Ectodermal cell (in vitro differentiated cells): ENCODE measurements around the gene DDAH2.

Experiments used
- H3K27ac ChIP-seq: 2 replicates; pipeline ENCODE4 v1.7.0; 2013; ENCODE audit warnings: mild to moderate bottlenecking, low read depth, low read length; ENCODE audit not compliant: insufficient read depth, poor library complexity, severe bottlenecking
- H3K27me3 ChIP-seq: 2 replicates; pipeline ENCODE4 v1.7.0; 2013; ENCODE audit warnings: mild to moderate bottlenecking, low read length; ENCODE audit not compliant: insufficient read depth, control insufficient read depth, poor library complexity, severe bottlenecking
- H3K36me3 ChIP-seq: one replicate; pipeline ENCODE4 v1.7.0; 2013; ENCODE audit warnings: low read length; ENCODE audit not compliant: control insufficient read depth, insufficient read depth
- H3K4me1 ChIP-seq: one replicate; pipeline ENCODE4 v1.7.0; 2013; ENCODE audit warnings: low read length; ENCODE audit not compliant: control insufficient read depth, insufficient read depth
- H3K4me3 ChIP-seq: 2 replicates; pipeline ENCODE4 v1.7.0; 2013; ENCODE audit warnings: low read depth, low read length, control low read depth; ENCODE audit not compliant: insufficient read depth
- H3K9me3 ChIP-seq: 2 replicates; pipeline ENCODE4 v1.7.0; 2013; ENCODE audit warnings: mild to moderate bottlenecking, low read length, moderate library complexity; ENCODE audit not compliant: control insufficient read depth
- WGBS, 2 experiments: methylation state at CpG; one replicate each; pipeline ENCODE4 v1.1.7; 2013; ENCODE audit warnings: missing lambda C conversion rate in 2 of 2; 5-methylcytosine and 5-hydroxymethylcytosine counted together

DDAH2 gene

DNA sequence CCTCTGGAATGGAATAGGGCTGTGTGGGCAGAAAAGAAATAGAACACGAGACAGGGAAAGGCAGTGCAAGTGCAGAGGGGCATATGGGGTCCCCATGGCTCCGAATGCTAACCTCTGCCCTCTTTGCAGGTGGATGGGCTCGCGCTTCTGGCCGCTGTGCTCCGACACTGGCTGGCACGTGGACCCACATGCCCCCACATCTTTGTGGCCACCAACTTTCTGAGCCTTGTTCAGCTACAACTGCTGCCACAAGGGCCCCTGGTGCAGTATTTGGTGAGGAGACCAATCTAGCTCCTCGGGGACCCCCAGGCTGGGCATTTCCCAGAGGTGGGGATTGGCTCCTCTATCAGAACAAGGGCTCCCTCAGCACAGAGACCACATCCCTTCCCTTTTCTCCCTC lies 32.2 kb upstream of the DDAH2 start:
- Histone ChIP-seq H3K4me1 (peaks cover 22% of the 10 kb centered on the region), H3K4me3 (no peak overlapping the region), H3K9me3 (no peaks in the 10 kb centered on the region), H3K36me3 (peaks cover 5% of the 10 kb centered on the region), H3K27me3 (no peaks in the 10 kb centered on the region), H3K27ac (no peak overlapping the region)
- WGBS, 2 experiments: 96% methylated on average over 8 of the region's 8 CpGs

- no peak overlapping the region for H3K27ac ChIP-seq
- H3K4me1 ChIP-seq: peaks cover 16% of the 10 kb centered on the region
- H3K4me3 ChIP-seq: no peak overlapping the region
- H3K27me3 ChIP-seq: no peaks in the 10 kb centered on the region
- peaks cover 5% of the 10 kb centered on the region for H3K36me3 ChIP-seq
- WGBS, 2 experiments: 93 to 95% methylated on average over 5 of the region's 5 CpGs
- no peaks in the 10 kb centered on the region for H3K9me3 ChIP-seq
Observed at GRCh38 chr6:31760790-31761189, 31.7 kb upstream of the DDAH2 start.

DNA sequence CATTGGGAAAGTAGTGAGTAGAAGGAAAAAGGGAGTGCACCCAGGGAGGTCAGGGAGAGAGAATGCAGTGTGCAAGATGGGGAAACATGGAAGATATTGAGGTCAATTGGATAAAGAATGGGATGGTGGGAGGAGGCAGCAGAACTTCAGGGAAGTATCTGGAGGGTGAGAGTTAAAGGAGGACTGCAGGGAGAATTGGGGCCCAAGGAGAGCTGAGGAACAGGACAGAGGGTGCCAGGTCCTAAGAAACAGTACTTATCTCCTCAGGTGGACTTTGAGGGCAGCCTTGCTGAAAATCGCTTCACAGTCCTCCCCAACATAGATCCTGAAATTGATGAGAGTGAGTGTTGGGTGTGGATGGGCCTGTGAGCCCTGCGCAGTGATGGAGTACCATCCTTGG lies 29.2 kb upstream of the DDAH2 start:
- no peak overlapping the region for H3K27ac ChIP-seq
- no peak overlapping the region for H3K4me3 ChIP-seq
- WGBS, 2 experiments: 95 to 96% methylated on average over 2 of the region's 2 CpGs
- no peaks in the 10 kb centered on the region for H3K9me3 ChIP-seq
- H3K27me3 ChIP-seq: no peaks in the 10 kb centered on the region
- H3K4me1 ChIP-seq: peaks cover 7% of the 10 kb centered on the region
- peaks cover 5% of the 10 kb centered on the region for H3K36me3 ChIP-seq

DNA sequence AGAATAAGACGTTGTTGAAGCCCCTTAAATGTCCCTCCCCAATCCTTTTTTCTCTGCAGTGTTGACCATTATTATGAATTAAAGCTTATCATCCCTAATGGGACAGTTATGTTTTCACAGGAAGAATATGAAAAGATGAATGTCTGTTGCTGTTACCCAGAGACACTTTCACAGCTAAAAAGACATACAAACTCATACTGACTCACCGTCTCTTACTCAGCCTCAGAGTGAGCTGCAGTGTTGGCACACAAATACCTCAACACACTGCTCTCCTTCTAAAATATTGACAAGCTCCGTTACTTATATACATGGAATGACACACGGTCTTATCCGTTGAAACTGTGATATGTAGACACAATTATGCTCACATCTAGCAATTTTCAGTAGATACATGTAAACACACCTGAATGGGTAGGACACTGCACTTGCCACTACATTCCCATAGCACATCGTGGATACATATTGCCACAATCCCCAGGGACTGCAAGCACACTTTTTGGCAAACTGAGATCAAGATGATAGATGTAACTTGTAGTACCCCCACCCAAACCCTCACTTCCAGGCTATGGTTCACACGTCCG lies 23.7 kb upstream of the DDAH2 start:
- no peaks in the 10 kb centered on the region for H3K27me3 ChIP-seq
- 85 to 98% methylated on average over 7 to 8 of the region's 8 CpGs for WGBS, 2 experiments
- no peaks in the 10 kb centered on the region for H3K36me3 ChIP-seq
- no peak overlapping the region for H3K27ac ChIP-seq
- no peaks in the 10 kb centered on the region for H3K9me3 ChIP-seq
- no peaks in the 10 kb centered on the region for H3K4me1 ChIP-seq
- no peak overlapping the region for H3K4me3 ChIP-seq

DNA sequence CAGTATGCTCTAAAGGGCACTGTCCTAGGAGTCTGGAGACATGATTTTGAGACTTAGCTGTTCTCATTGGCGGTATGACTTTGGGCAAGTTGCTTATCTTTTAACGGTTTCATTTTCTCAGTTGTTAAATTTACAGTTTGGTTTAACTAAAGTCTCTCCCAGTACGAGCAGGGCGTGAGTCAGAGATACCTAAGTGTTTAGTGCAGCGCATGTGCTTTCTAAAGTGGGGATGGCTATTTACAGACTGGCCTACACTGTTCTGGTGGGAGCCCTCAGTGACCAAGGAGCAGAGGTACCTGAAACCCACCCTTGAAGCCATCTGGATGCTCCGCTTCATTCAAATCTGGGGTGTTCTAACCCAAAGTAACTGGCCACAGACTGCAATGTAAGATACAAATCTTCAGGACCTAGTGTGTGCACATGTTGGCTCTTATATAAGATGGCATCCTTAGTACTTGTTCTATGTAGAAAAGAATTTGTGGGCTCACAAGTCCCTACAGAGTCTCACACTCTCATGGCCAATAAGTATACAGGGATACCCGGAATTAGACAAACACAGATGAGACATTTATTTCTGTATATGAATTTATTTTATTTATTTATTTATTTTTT lies 21.4 kb upstream of the DDAH2 start:
- Histone ChIP-seq H3K9me3 (no peaks in the 10 kb centered on the region), H3K36me3 (no peaks in the 10 kb centered on the region), H3K27ac (no peak overlapping the region), H3K27me3 (no peaks in the 10 kb centered on the region), H3K4me3 (no peak overlapping the region), H3K4me1 (no peaks in the 10 kb centered on the region)
- WGBS, 2 experiments: 96 to 98% methylated on average over 6 of the region's 7 CpGs

DNA sequence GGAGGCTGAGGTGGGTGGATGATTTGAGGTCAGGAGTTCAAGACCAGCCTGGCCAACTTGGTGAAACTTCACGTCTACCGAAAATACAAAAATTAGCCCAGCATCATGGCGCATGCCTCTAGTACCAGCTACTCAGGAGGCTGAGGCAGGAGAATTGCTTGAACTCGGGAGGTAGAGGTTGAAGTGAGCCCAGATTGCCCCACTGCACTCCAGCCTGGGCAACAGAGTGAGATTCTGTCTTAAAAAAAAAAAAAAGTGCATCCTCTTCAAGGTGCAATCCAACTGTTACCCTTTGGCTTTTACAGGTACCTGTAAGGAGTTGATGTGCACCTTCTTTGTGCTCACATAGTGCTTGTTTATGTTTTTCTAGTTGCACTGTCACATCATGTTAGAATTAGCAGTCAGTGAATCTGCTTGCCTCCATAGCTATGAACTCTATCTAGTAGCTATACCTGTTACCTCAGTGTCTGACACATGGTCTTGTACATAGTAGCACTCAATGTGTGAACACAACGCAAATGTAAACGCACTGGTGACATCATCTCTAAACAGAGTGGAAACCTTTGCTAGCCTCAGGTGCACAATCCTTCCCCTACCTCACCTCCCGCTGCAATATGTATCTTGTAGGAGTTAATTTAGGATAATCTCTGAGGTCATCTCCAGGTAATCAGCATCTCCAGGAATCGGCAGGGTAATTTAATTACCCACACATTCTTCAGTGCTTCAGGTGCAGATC lies 20.4 kb upstream of the DDAH2 start:
- Histone ChIP-seq H3K27ac (no peak overlapping the region), H3K4me3 (no peak overlapping the region), H3K27me3 (no peaks in the 10 kb centered on the region), H3K9me3 (no peaks in the 10 kb centered on the region), H3K4me1 (peaks cover 4% of the 10 kb centered on the region), H3K36me3 (no peaks in the 10 kb centered on the region)
- WGBS, 2 experiments: 96% methylated on average over 8 of the region's 8 CpGs

DNA sequence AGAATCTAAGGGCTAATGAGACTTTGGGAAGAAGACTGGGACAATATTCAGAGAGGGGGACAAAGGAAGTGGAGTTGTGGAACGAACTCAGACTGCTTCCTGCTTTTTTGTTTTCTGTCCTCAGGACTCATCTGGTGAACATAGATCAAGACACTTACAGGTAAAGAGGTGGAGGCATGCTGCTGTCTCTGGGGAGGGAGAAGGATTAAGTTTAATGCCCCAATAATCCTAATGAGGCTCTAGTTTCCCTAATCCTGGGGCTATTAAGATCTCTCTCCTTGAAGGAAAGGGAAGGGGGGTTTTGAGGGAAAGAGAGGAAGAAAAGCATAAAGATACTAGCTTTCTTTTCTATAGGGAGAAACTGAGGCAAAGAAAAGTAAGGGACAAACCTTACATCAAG lies 15.3 kb upstream of the DDAH2 start:
- H3K4me3 ChIP-seq: no peak overlapping the region
- H3K9me3 ChIP-seq: no peaks in the 10 kb centered on the region
- WGBS, 2 experiments: 80 to 94% methylated on average over 1 of the region's 1 CpG
- H3K27ac ChIP-seq: no peak overlapping the region
- no peaks in the 10 kb centered on the region for H3K27me3 ChIP-seq
- H3K36me3 ChIP-seq: peaks cover 4% of the 10 kb centered on the region
- H3K4me1 ChIP-seq: peaks cover 12% of the 10 kb centered on the region

DNA sequence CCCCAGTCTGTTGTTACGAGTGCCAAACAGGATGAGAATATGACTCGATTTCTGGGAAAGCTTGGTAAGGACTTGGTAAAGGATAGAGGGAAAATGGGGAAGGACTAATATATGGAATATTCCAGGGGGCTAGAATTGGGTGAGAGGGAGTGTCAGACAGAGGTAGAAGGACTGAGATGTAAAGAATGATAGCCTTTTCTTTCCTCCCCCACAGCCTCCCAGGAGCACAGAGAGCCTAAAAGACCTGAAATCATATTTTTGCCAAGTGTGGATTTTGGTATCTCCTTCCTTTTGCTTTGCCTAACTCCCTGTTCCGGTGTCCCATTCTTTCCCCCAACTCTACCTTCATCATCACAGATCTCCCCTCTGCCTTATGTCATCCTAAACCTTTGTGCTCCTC lies 13.8 kb upstream of the DDAH2 start:
- peaks cover 4% of the 10 kb centered on the region for H3K36me3 ChIP-seq
- H3K4me1 ChIP-seq: peaks cover 26% of the 10 kb centered on the region
- no peak overlapping the region for H3K27ac ChIP-seq
- no peak overlapping the region for H3K4me3 ChIP-seq
- no peaks in the 10 kb centered on the region for H3K9me3 ChIP-seq
- H3K27me3 ChIP-seq: no peaks in the 10 kb centered on the region
- WGBS, 2 experiments: 93 to 94% methylated on average over 3 of the region's 3 CpGs

DNA sequence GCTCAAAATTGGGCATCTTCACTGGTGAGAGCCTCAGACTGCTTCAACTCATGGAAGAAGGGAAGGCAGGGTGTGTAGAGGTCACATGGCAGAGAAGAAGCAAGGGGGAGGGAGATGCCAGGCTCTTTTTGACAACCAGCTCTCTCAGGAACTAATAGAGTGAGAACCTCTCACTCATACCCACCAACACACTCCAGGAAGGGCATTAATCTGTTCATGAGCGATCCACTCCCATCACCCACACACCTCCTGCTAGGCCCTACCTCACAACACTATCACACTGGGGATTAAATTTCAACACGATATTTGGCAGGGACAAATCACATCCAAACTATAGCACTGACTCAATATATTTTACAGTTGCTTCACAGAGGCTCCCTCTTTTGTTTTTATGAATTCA lies 12.7 kb upstream of the DDAH2 start:
- Histone ChIP-seq H3K4me1 (peaks cover 35% of the 10 kb centered on the region), H3K9me3 (no peaks in the 10 kb centered on the region), H3K36me3 (peaks cover 4% of the 10 kb centered on the region), H3K27ac (no peak overlapping the region), H3K27me3 (no peaks in the 10 kb centered on the region), H3K4me3 (no peak overlapping the region)
- whole genome bisulfite sequencing, 2 experiments: 95 to 96% methylated on average over 2 of the region's 2 CpGs

DNA sequence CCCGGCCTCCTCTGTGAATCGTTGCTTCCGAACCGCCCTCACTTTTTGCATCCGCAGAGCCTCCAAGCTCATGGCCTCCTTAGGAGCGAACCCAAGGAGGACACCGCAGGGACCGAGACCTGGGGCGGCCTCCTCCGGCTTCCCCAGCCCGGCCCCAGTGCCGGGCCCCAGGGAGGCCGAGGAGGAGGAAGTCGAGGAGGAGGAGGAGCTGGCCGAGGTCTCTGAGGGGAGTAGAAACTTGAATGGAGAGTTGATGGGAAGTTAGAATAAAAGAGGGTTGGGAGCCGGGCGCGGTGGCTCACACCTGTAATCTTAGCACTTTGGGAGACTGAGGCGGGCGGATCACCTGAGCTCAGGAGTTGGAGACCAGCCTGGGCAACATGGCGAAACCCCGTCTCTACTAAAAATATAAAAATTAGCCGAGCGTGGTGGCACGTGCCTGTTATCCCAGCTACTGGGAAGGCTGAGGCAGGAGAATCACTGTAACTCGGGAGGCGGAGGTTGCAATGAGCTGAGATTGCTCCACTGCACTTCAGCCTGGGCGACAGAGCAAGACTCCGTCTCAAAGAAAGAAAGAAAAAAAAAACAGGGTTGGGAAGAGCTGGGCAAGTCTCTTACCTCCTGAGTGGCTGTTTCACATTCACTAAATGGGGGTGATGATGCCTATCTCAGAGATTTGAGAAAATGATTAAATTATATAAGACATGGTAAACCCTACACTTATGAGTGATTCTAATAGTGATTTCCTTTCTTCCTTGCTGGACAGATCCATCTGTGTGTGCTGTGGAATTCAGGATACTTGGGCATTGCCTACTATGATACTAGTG lies 11.5 kb upstream of the DDAH2 start:
- Histone ChIP-seq H3K27ac (peak overlapping the region; percentile 51), H3K27me3 (no peaks in the 10 kb centered on the region), H3K4me1 (peaks cover 39% of the 10 kb centered on the region), H3K36me3 (peaks cover 4% of the 10 kb centered on the region), H3K9me3 (no peaks in the 10 kb centered on the region), H3K4me3 (peak overlapping the region; percentile 52)
- WGBS, 2 experiments: 40 to 43% methylated on average over 29 of the region's 29 CpGs
